Gastrocnemius medialis (tissue), 4 donors: ENCODE measurements around the gene TRH.

Experiments
- POLR2A ChIP-seq, 2 donors: fragments of 450-650 bp; IDR thresholded peaks; one replicate each; pipeline ENCODE4 v1.6.1; 2017; ENCODE audit warnings: antibody characterized with exemption in 2 of 2, mild to moderate bottlenecking in 2 of 2, moderate library complexity in 2 of 2
- TF ChIP-seq, protein P1 (sequence below), 5 experiments: fragments of 450-650 bp in 3 of 5; fragments of 200-600 bp in 2 of 5; sonication (generic) in 2 of 5; IDR thresholded peaks in 4 of 5; conservative IDR thresholded peaks in 1 of 5; 1 replicate in 4 of 5; 2 replicates in 1 of 5; pipeline ENCODE4 v1.5.1; 2016 to 2019; ENCODE audit warnings: antibody characterized with exemption in 5 of 5, mild to moderate bottlenecking in 3 of 5, moderate library complexity in 3 of 5

- TF ChIP-seq, protein P1, sequence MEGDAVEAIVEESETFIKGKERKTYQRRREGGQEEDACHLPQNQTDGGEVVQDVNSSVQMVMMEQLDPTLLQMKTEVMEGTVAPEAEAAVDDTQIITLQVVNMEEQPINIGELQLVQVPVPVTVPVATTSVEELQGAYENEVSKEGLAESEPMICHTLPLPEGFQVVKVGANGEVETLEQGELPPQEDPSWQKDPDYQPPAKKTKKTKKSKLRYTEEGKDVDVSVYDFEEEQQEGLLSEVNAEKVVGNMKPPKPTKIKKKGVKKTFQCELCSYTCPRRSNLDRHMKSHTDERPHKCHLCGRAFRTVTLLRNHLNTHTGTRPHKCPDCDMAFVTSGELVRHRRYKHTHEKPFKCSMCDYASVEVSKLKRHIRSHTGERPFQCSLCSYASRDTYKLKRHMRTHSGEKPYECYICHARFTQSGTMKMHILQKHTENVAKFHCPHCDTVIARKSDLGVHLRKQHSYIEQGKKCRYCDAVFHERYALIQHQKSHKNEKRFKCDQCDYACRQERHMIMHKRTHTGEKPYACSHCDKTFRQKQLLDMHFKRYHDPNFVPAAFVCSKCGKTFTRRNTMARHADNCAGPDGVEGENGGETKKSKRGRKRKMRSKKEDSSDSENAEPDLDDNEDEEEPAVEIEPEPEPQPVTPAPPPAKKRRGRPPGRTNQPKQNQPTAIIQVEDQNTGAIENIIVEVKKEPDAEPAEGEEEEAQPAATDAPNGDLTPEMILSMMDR (IDR thresholded peaks at IDR 0.05 in 4 of 5, conservative IDR thresholded peaks at IDR 0.05 in 1 of 5): no peak
- no peak for TF ChIP-seq POLR2A (IDR thresholded peaks at IDR 0.05)
Observed at GRCh38 chr3:129972301-129972700, 2.2 kb upstream of the TRH start.
